Spleen (tissue), 11 donors: ENCODE measurements around the gene CTXN3. TPM values are rescaled to one million over a fixed set of nuclear protein-coding genes. Genes with fewer than 3 reads are reported as not detected.

Experiments
- DNase-seq: peaks from one replicate; pipeline ENCODE4 v3.0.0-alpha.2; 2020
- H3K27ac ChIP-seq, 8 donors: fragments of 200-600 bp; sonication (generic) in 7 of 8; 1 replicate in 4 of 8; 2 replicates in 4 of 8; pipeline versions ENCODE4 v1.5.0 to v1.8.0; 2016 to 2021; ENCODE audit warnings: inconsistent platforms in 4 of 8, mild to moderate bottlenecking in 4 of 8, moderate library complexity in 1 of 8
- H3K27me3 ChIP-seq, 7 donors: fragments of 200-600 bp; sonication (generic) in 6 of 7; replicated peaks in 1 of 7; 1 replicate in 4 of 7; 2 replicates in 3 of 7; pipeline versions ENCODE4 v1.5.0 to v1.8.0; 2016 to 2021; ENCODE audit warnings: inconsistent platforms in 3 of 7, mild to moderate bottlenecking in 1 of 7
- H3K36me3 ChIP-seq, 6 donors: fragments of 200-600 bp; sonication (generic) in 5 of 6; 1 replicate in 4 of 6; 2 replicates in 2 of 6; pipeline versions ENCODE4 v1.5.0 to v1.8.0; 2016 to 2021; ENCODE audit warnings: inconsistent platforms in 2 of 6
- H3K4me1 ChIP-seq, 6 donors: fragments of 200-600 bp; sonication (generic) in 5 of 6; 1 replicate in 3 of 6; 2 replicates in 3 of 6; pipeline versions ENCODE4 v1.5.0 to v1.8.0; 2016 to 2021; ENCODE audit warnings: inconsistent platforms in 3 of 6
- H3K4me3 ChIP-seq, 8 donors: fragments of 200-600 bp; sonication (generic) in 7 of 8; 1 replicate in 4 of 8; 2 replicates in 4 of 8; pipeline versions ENCODE4 v1.5.0 to v1.8.0; 2016 to 2021; ENCODE audit warnings: inconsistent platforms in 4 of 8, mild to moderate bottlenecking in 4 of 8, moderate library complexity in 2 of 8
- H3K9me3 ChIP-seq, 8 donors: fragments of 200-600 bp; sonication (generic) in 7 of 8; 1 replicate in 4 of 8; 2 replicates in 4 of 8; pipeline versions ENCODE4 v1.5.0 to v1.8.0; 2016 to 2021; ENCODE audit warnings: inconsistent platforms in 4 of 8
- CTCF ChIP-seq, 11 experiments: fragments of 200-600 bp in 7 of 11; fragments of 450-650 bp in 4 of 11; sonication (generic) in 4 of 11; IDR thresholded peaks in 8 of 11; conservative IDR thresholded peaks in 3 of 11; 1 replicate in 7 of 11; 2 replicates in 4 of 11; pipeline versions ENCODE4 v1.4.0 to v1.8.0; 2016 to 2021; ENCODE audit warnings: antibody characterized with exemption in 11 of 11, inconsistent platforms in 4 of 11, mild to moderate bottlenecking in 1 of 11
- POLR2A ChIP-seq, 3 donors: fragments of 450-650 bp; IDR thresholded peaks; one replicate each; pipeline ENCODE4 v1.5.1; 2017; ENCODE audit warnings: antibody characterized with exemption in 3 of 3, mild to moderate bottlenecking in 1 of 3
- POLR2AphosphoS5 ChIP-seq, 3 donors: sonication (generic); formaldehyde crosslinking; IDR thresholded peaks; one replicate each; pipeline ENCODE4 v1.5.1; 2017; ENCODE audit warnings: antibody characterized with exemption in 3 of 3
- WGBS, 5 donors: extraction: QIAGEN DNeasy Blood & Tissue Kit in 3 of 5; methylation state at CpG; one replicate each; pipeline versions ENCODE4 v1.1.5 to v1.1.7; 2013 to 2018; 5-methylcytosine and 5-hydroxymethylcytosine counted together
- intact Hi-C: fragments of 100-400 bp; cut with DNase I; formaldehyde crosslinking; loops from one replicate; pipeline ENCODE4 v1.15.0; 2023; ENCODE audit warnings: low total_unique reads
- polyA plus RNA-seq, 3 donors: library from polyadenylated mRNA; stranded (reverse); fragments of 200-250 nt; gene quantifications; one replicate each; pipeline ENCODE4 v1.2.1, GENCODE V29; 2013
- total RNA-seq, 7 donors: library from RNA; depleted of rRNA in 3 of 7; stranded (reverse); fragments of >200 nt in 3 of 7; fragmentation: NEBNext Ultra II Directional in 4 of 7; extraction: Animal tissue kit (Norgen Biotek cat#: 25700) in 4 of 7; gene quantifications; one replicate each; pipeline versions ENCODE4 v1.1.0 to v1.2.1, GENCODE V29; 2016 to 2021
- donor health status: healthy with polysubstance abuse.
- donor health status: DM: no; HTN: no; CAD: no; lungs with moderate emphysema.
- donor health status: DM: no; HTN: no; CAD: no.
- donor health status: Bipolar disorder and iron deficiency.
- donor health status: healthy.
- donor health status: DM: no; HTN: no; CAD: no.
- donor health status: DM: yes; HTN: yes; CAD: no.

Gene CTXN3
- total and polyA plus RNA-seq, 10 donors = not detected

- Histone ChIP-seq H3K4me1 (no peaks in the 10 kb centered on the region), H3K9me3 (no peaks in the 10 kb centered on the region), H3K36me3 (no peaks in the 10 kb centered on the region), H3K4me3 (no peak overlapping the region), H3K27ac (no peak overlapping the region), H3K27me3 (no peaks in the 10 kb centered on the region)
- DNase-seq = no peak
- intact Hi-C loops = no loop called here
- TF ChIP-seq CTCF (IDR thresholded peaks at IDR 0.05 in 8 of 11, conservative IDR thresholded peaks at IDR 0.05 in 3 of 11) (no peak), POLR2A (IDR thresholded peaks at IDR 0.05) (no peak), POLR2AphosphoS5 (IDR thresholded peaks at IDR 0.05) (no peak)
- 86 to 96% (median 88%) methylated on average over 5 of the region's 5 CpGs for WGBS, 5 donors
Measured at GRCh38 chr5:127664093-127664492, 15.2 kb downstream of the CTXN3 start.

GRCh38 chr5:127665641-127666040, 16.8 kb downstream of the CTXN3 start:
- no peaks in the 10 kb centered on the region for H3K4me1 ChIP-seq
- no peak overlapping the region for H3K27ac ChIP-seq
- no peaks in the 10 kb centered on the region for H3K27me3 ChIP-seq
- TF ChIP-seq CTCF (IDR thresholded peaks at IDR 0.05 in 8 of 11, conservative IDR thresholded peaks at IDR 0.05 in 3 of 11) = no peak
- no peak for TF ChIP-seq POLR2A (IDR thresholded peaks at IDR 0.05)
- no peak for TF ChIP-seq POLR2AphosphoS5 (IDR thresholded peaks at IDR 0.05)
- H3K4me3 ChIP-seq = no peak overlapping the region
- H3K9me3 ChIP-seq = no peaks in the 10 kb centered on the region
- no peaks in the 10 kb centered on the region for H3K36me3 ChIP-seq
- DNase-seq = no peak
- intact Hi-C loops = no loop called here

- Histone ChIP-seq H3K27me3 (no peaks in the 10 kb centered on the region), H3K27ac (no peak overlapping the region), H3K4me3 (no peak overlapping the region), H3K4me1 (no peaks in the 10 kb centered on the region), H3K36me3 (no peaks in the 10 kb centered on the region), H3K9me3 (no peaks in the 10 kb centered on the region)
- no peak for DNase-seq
- intact Hi-C loops = no loop called here
- TF ChIP-seq CTCF (IDR thresholded peaks at IDR 0.05 in 8 of 11, conservative IDR thresholded peaks at IDR 0.05 in 3 of 11) (no peak), POLR2A (IDR thresholded peaks at IDR 0.05) (no peak), POLR2AphosphoS5 (IDR thresholded peaks at IDR 0.05) (no peak)
- 82 to 93% (median 88%) methylated on average over 3 of the region's 3 CpGs for WGBS, 5 donors
Measured at GRCh38 chr5:127666043-127666716, 17.3 kb downstream of the CTXN3 start.

GRCh38 chr5:127667926-127668325, 19.0 kb downstream of the CTXN3 start:
- H3K4me3 ChIP-seq = no peak overlapping the region
- intact Hi-C loops = no loop called here
- H3K27ac ChIP-seq = no peak overlapping the region
- no peaks in the 10 kb centered on the region for H3K27me3 ChIP-seq
- no peaks in the 10 kb centered on the region for H3K36me3 ChIP-seq
- H3K9me3 ChIP-seq = no peaks in the 10 kb centered on the region
- no peak for DNase-seq
- WGBS, 5 donors = 54 to 77% (median 72%) methylated on average over 3 of the region's 3 CpGs
- H3K4me1 ChIP-seq = no peaks in the 10 kb centered on the region
- TF ChIP-seq POLR2A (IDR thresholded peaks at IDR 0.05) (no peak), CTCF (IDR thresholded peaks at IDR 0.05 in 8 of 11, conservative IDR thresholded peaks at IDR 0.05 in 3 of 11) (no peak), POLR2AphosphoS5 (IDR thresholded peaks at IDR 0.05) (no peak)
